ENCODE data around the gene ZDHHC1.

DNA sequence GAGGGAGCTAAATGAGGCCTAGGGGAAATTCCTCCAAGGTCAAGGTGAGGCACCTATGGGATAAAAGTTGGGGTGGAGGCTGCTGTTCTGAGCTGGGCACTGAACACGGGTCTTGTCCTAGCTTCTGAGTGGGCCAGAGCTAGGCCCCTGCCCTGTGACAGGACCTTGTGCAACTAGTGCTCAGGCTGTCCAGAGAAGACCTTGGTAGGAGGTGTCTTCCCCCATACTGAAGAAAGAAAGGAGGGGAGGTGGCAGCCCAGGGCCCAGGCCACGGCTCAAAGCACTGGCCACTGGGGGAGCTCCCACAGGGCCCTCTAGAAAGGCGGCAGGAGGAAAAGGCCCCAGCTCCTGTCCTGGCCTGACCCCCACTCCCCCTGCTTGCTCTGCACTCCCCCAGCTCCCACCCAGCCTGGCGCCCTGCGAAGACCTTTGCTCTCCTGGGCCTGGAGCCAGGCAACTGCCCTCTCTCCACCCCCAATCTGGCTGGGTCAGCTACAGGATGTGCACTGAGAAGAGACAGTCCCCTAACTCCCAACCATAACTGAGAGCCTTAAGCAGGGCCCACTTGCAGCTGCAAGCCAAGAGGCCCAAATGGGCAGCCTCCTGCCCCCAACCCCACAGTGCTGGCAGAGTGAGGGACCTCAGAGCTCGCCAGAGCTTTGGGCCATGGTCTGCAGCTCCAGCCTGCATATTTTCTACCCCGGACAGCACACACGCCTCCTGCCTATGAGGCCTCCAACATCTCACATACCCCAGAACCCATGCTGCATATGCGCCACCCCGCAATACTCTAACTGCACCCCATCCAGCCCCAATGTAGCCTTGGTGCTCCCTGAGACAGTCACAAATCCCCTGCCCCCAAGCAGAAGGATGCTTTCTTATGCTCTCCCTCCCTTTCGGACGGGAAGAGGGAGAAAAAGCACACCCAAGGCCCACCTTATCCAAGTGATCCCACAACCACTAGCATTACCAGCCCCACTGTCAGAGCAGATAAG, 29.9 kb upstream of the ZDHHC1 start:
- TF ChIP-seq CTCF (IDR thresholded peaks at IDR 0.05; ENCODE audit: low read depth, low read length, missing input control), result no peak
- no peak for TF ChIP-seq RAD21 (IDR thresholded peaks at IDR 0.05)
- TF ChIP-seq SP1 (IDR thresholded peaks at IDR 0.05), result peak; percentile 79
- TF ChIP-seq, protein P1, sequence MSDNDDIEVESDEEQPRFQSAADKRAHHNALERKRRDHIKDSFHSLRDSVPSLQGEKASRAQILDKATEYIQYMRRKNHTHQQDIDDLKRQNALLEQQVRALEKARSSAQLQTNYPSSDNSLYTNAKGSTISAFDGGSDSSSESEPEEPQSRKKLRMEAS (IDR thresholded peaks at IDR 0.05), result no peak
- TF ChIP-seq TAF1 (conservative IDR thresholded peaks at IDR 0.05), result no peak
- TF ChIP-seq GABPA (IDR thresholded peaks at IDR 0.05 in 1 of 2, conservative IDR thresholded peaks at IDR 0.05 in 1 of 2), result no peak
- no peak for TF ChIP-seq JUND (IDR thresholded peaks at IDR 0.05)
- no peak for TF ChIP-seq EGR1 (IDR thresholded peaks at IDR 0.05; ENCODE audit: low read depth in 2 of 2)
- TF ChIP-seq, protein P2, sequence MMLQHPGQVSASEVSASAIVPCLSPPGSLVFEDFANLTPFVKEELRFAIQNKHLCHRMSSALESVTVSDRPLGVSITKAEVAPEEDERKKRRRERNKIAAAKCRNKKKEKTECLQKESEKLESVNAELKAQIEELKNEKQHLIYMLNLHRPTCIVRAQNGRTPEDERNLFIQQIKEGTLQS (IDR thresholded peaks at IDR 0.05), result no peak
- TF ChIP-seq REST (IDR thresholded peaks at IDR 0.05), result no peak
- peak; percentile 49 to 62 for TF ChIP-seq HNF4A (conservative IDR thresholded peaks at IDR 0.05)
- no peak for TF ChIP-seq YY1 (IDR thresholded peaks at IDR 0.05)
- peak; percentile 91 for TF ChIP-seq NR2F2 (IDR thresholded peaks at IDR 0.05)
- peak; percentile 91 to 94 for TF ChIP-seq RXRA (IDR thresholded peaks at IDR 0.05)
